HL-60 (cell line): ENCODE data around the gene LRBA.

ENCODE experiments used
- DNase-seq, 2 experiments: peaks; one replicate each; pipeline ENCODE4 v3.0.0-alpha.2; 2010 to 2020; ENCODE audit warnings: low read depth in 1 of 2, low spot score in 1 of 2
- H3K27ac ChIP-seq: fragments of 250-450 bp; sonication (Bioruptor Pico); replicated peaks from 2 replicates; pipeline ENCODE4 v1.5.1; 2020; ENCODE audit warnings: mild to moderate bottlenecking, moderate library complexity
- H3K27me3 ChIP-seq: fragments of 250-450 bp; sonication (Bioruptor Pico); 2 replicates; pipeline ENCODE4 v1.5.1; 2021; ENCODE audit warnings: mild to moderate bottlenecking, moderate library complexity; ENCODE audit not compliant: insufficient read depth, poor library complexity, severe bottlenecking
- H3K4me3 ChIP-seq: replicated peaks from 2 replicates; pipeline ENCODE4 v1.5.1; 2011; ENCODE audit warnings: mild to moderate bottlenecking, control low read depth, low read length; ENCODE audit not compliant: insufficient read depth
- GABPA ChIP-seq: IDR thresholded peaks from 2 replicates; pipeline ENCODE4 v1.6.1; 2012; ENCODE audit warnings: low read depth
- POLR2AphosphoS5 ChIP-seq: IDR thresholded peaks from 2 replicates; pipeline ENCODE4 v1.6.1; 2012; ENCODE audit warnings: low read depth
- SPI1 ChIP-seq: IDR thresholded peaks from 2 replicates; pipeline ENCODE4 v1.6.1; 2012; ENCODE audit warnings: low read depth, mild to moderate bottlenecking, borderline replicate concordance
- TF ChIP-seq, protein P1 (sequence below): IDR thresholded peaks from 2 replicates; pipeline ENCODE4 v1.6.1; 2012; ENCODE audit warnings: low read depth; ENCODE audit not compliant: insufficient replicate concordance
- TF ChIP-seq, protein P2 (sequence below): IDR thresholded peaks from one replicate; pipeline ENCODE4 v1.5.1; 2011; ENCODE audit warnings: low read length, control low read depth, inconsistent platforms; ENCODE audit not compliant: insufficient read depth

The LRBA gene

GRCh38 chr4:150534818-150535217 lies 480.3 kb downstream of the LRBA start:
- Histone ChIP-seq H3K27ac (no peak overlapping the region), H3K4me3 (no peak overlapping the region), H3K27me3 (no peaks in the 10 kb centered on the region)
- DNase-seq: no peak
- TF ChIP-seq, protein P1, sequence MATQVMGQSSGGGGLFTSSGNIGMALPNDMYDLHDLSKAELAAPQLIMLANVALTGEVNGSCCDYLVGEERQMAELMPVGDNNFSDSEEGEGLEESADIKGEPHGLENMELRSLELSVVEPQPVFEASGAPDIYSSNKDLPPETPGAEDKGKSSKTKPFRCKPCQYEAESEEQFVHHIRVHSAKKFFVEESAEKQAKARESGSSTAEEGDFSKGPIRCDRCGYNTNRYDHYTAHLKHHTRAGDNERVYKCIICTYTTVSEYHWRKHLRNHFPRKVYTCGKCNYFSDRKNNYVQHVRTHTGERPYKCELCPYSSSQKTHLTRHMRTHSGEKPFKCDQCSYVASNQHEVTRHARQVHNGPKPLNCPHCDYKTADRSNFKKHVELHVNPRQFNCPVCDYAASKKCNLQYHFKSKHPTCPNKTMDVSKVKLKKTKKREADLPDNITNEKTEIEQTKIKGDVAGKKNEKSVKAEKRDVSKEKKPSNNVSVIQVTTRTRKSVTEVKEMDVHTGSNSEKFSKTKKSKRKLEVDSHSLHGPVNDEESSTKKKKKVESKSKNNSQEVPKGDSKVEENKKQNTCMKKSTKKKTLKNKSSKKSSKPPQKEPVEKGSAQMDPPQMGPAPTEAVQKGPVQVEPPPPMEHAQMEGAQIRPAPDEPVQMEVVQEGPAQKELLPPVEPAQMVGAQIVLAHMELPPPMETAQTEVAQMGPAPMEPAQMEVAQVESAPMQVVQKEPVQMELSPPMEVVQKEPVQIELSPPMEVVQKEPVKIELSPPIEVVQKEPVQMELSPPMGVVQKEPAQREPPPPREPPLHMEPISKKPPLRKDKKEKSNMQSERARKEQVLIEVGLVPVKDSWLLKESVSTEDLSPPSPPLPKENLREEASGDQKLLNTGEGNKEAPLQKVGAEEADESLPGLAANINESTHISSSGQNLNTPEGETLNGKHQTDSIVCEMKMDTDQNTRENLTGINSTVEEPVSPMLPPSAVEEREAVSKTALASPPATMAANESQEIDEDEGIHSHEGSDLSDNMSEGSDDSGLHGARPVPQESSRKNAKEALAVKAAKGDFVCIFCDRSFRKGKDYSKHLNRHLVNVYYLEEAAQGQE: no peak
- no peak for TF ChIP-seq POLR2AphosphoS5
- no peak for TF ChIP-seq GABPA
- no peak for TF ChIP-seq SPI1
- TF ChIP-seq, protein P2, sequence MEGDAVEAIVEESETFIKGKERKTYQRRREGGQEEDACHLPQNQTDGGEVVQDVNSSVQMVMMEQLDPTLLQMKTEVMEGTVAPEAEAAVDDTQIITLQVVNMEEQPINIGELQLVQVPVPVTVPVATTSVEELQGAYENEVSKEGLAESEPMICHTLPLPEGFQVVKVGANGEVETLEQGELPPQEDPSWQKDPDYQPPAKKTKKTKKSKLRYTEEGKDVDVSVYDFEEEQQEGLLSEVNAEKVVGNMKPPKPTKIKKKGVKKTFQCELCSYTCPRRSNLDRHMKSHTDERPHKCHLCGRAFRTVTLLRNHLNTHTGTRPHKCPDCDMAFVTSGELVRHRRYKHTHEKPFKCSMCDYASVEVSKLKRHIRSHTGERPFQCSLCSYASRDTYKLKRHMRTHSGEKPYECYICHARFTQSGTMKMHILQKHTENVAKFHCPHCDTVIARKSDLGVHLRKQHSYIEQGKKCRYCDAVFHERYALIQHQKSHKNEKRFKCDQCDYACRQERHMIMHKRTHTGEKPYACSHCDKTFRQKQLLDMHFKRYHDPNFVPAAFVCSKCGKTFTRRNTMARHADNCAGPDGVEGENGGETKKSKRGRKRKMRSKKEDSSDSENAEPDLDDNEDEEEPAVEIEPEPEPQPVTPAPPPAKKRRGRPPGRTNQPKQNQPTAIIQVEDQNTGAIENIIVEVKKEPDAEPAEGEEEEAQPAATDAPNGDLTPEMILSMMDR: no peak

GRCh38 chr4:150533673-150534072 lies 481.4 kb downstream of the LRBA start:
- Histone ChIP-seq H3K27ac (no peak overlapping the region), H3K27me3 (no peaks in the 10 kb centered on the region), H3K4me3 (no peak overlapping the region)
- DNase-seq: no peak
- TF ChIP-seq GABPA (no peak), POLR2AphosphoS5 (no peak), SPI1 (no peak)
- TF ChIP-seq, protein P1: no peak
- TF ChIP-seq, protein P2: no peak

DNA sequence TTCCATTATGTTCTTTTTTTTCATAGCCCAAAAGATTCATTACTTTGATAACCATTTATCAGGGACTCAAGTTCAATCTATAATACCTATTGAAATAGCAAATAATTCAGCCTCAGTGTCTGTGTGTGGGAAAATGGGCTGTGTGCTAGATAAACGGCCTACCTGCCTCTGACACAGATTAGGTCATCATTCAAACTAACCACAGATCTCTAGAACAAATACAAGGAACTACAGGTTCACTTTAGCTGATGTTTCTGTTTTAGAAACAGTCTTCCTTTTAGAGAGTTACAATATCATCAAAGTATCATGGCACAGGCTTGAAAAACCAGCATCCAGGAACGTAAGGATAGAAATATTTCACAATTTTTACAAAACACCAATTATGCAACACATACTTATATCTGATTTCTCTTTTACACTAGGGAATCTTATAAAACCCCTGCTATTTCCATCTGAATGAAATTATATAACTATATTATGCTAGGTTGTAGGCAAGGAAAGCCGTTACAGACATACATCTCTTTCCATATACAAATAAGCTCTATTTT lies 489.7 kb downstream of the LRBA start:
- no peak for DNase-seq
- H3K27ac ChIP-seq: no peak overlapping the region
- H3K27me3 ChIP-seq: no peaks in the 10 kb centered on the region
- TF ChIP-seq GABPA: no peak
- TF ChIP-seq, protein P2: no peak
- no peak overlapping the region for H3K4me3 ChIP-seq

- TF ChIP-seq GABPA (no peak), SPI1 (no peak), POLR2AphosphoS5 (no peak)
- TF ChIP-seq, protein P1: no peak
- TF ChIP-seq, protein P2: no peak
- H3K4me3 ChIP-seq: no peak overlapping the region
- H3K27ac ChIP-seq: no peak overlapping the region
- no peaks in the 10 kb centered on the region for H3K27me3 ChIP-seq
- no peak for DNase-seq
Observed at GRCh38 chr4:150518559-150518958, 496.5 kb downstream of the LRBA start.
